ENCODE measurements around the gene KCNQ5.

Gene KCNQ5

GRCh38 chr6:72724545-72724944 lies 102.7 kb downstream of the KCNQ5 start:
- WGBS (ENCODE audit: extremely low coverage, insufficient coverage, insufficient read length), result no CpG with 5 or more reads among the region's 2 CpGs
- no peak overlapping the region for H3K4me3 ChIP-seq (ENCODE audit: low read depth, low read length)
- H3K23ac ChIP-seq (ENCODE audit: low read length), result no peak overlapping the region

GRCh38 chr6:72728706-72729343 lies 107.0 kb downstream of the KCNQ5 start:
- no peaks in the 10 kb centered on the region for H3K79me1 ChIP-seq (ENCODE audit: low read length)
- H3K14ac ChIP-seq (ENCODE audit: low read length), result no peak overlapping the region
- no peak overlapping the region for H3K4ac ChIP-seq (ENCODE audit: low read depth, low read length)
- no peak overlapping the region for H3K23ac ChIP-seq (ENCODE audit: low read length)
- H2AK5ac ChIP-seq (ENCODE audit: low read length), result no peak overlapping the region
- no peak overlapping the region for H3K18ac ChIP-seq (ENCODE audit: low read length)
- no peak overlapping the region for H2BK120ac ChIP-seq (ENCODE audit: insufficient read depth, low read length, poor library complexity)
- H4K8ac ChIP-seq (ENCODE audit: low read depth, low read length), result no peak overlapping the region
- H3K9me3 ChIP-seq (ENCODE audit: insufficient read depth, low read depth, low read length), result no peaks in the 10 kb centered on the region
- no peak for DNase-seq
- H3K4me1 ChIP-seq (ENCODE audit: control insufficient read depth in 1 of 2, insufficient read depth in 2 of 2, low read length in 2 of 2), result no peaks in the 10 kb centered on the region
- H3K27ac ChIP-seq (ENCODE audit: low read depth, low read length), result no peak overlapping the region
- no peaks in the 10 kb centered on the region for H3K27me3 ChIP-seq (ENCODE audit: insufficient read depth, low read length)
- no peak overlapping the region for H2BK5ac ChIP-seq (ENCODE audit: low read depth, low read length, poor library complexity)
- H2AFZ ChIP-seq (ENCODE audit: insufficient read depth, low read length, poor library complexity), result no peak overlapping the region
- H4K12ac ChIP-seq (ENCODE audit: low read depth, low read length), result no peak overlapping the region
- H3K79me2 ChIP-seq (ENCODE audit: control insufficient read depth, insufficient read depth, low read length, poor library complexity), result no peaks in the 10 kb centered on the region
- H3K36me3 ChIP-seq (ENCODE audit: control insufficient read depth in 1 of 2, insufficient read depth in 2 of 2, low read length in 2 of 2), result no peaks in the 10 kb centered on the region
- H4K91ac ChIP-seq (ENCODE audit: low read depth, low read length), result no peak overlapping the region
- H3K9ac ChIP-seq (ENCODE audit: low read length), result no peak overlapping the region
- no peak overlapping the region for H2BK12ac ChIP-seq (ENCODE audit: low read length)
- no CpG with 5 or more reads among the region's 3 CpGs for WGBS (ENCODE audit: extremely low coverage, insufficient coverage, insufficient read length)
- H3K4me2 ChIP-seq (ENCODE audit: low read length), result no peak overlapping the region
- no peak overlapping the region for H3K4me3 ChIP-seq (ENCODE audit: low read depth, low read length)

More at GRCh38 chr6:72724545-72724944, 102.7 kb downstream of the KCNQ5 start:
- Histone ChIP-seq H3K4me1 (ENCODE audit: control insufficient read depth in 1 of 2, insufficient read depth in 2 of 2, low read length in 2 of 2) (no peaks in the 10 kb centered on the region), H4K91ac (ENCODE audit: low read depth, low read length) (no peak overlapping the region), H3K4ac (ENCODE audit: low read depth, low read length) (no peak overlapping the region), H3K27ac (ENCODE audit: low read depth, low read length) (no peak overlapping the region), H3K14ac (ENCODE audit: low read length) (no peak overlapping the region), H3K79me2 (ENCODE audit: control insufficient read depth, insufficient read depth, low read length, poor library complexity) (no peaks in the 10 kb centered on the region), H3K9ac (ENCODE audit: low read length) (no peak overlapping the region), H4K8ac (ENCODE audit: low read depth, low read length) (no peak overlapping the region), H2AFZ (ENCODE audit: insufficient read depth, low read length, poor library complexity) (no peak overlapping the region), H3K79me1 (ENCODE audit: low read length) (no peaks in the 10 kb centered on the region), H3K4me2 (ENCODE audit: low read length) (no peak overlapping the region), H3K27me3 (ENCODE audit: insufficient read depth, low read length) (no peaks in the 10 kb centered on the region), H2BK5ac (ENCODE audit: low read depth, low read length, poor library complexity) (no peak overlapping the region), H2BK12ac (ENCODE audit: low read length) (no peak overlapping the region), H3K36me3 (ENCODE audit: control insufficient read depth in 1 of 2, insufficient read depth in 2 of 2, low read length in 2 of 2) (no peaks in the 10 kb centered on the region), H4K12ac (ENCODE audit: low read depth, low read length) (no peak overlapping the region), H2AK5ac (ENCODE audit: low read length) (no peak overlapping the region), H3K18ac (ENCODE audit: low read length) (no peak overlapping the region), H3K9me3 (ENCODE audit: insufficient read depth, low read depth, low read length) (no peaks in the 10 kb centered on the region), H2BK120ac (ENCODE audit: insufficient read depth, low read length, poor library complexity) (no peak overlapping the region)
- DNase-seq, result no peak

DNA sequence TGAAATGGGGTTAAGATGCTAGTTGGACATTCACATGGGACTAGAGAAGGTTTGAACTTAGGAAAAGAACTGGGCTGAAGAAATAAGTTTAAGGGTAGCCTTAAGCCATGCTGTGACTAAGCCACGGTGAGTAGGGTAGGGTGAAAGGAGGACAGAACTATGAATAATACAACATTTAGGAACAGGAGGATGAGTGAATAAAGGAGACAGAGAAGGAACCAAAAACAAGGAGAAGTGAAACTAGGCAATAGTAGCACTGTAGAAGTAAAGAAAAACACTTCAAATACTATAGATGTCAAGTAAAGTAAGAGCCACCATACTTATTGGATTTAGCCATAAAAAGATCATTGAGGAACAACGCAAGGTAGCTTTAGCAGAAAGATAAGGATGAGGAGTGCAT lies 111.2 kb downstream of the KCNQ5 start:
- H4K91ac ChIP-seq (ENCODE audit: low read depth, low read length), result no peak overlapping the region
- no peaks in the 10 kb centered on the region for H3K4me1 ChIP-seq (ENCODE audit: control insufficient read depth in 1 of 2, insufficient read depth in 2 of 2, low read length in 2 of 2)
- no peaks in the 10 kb centered on the region for H3K79me1 ChIP-seq (ENCODE audit: low read length)
- H3K9me3 ChIP-seq (ENCODE audit: insufficient read depth, low read depth, low read length), result no peaks in the 10 kb centered on the region
- WGBS (ENCODE audit: extremely low coverage, insufficient coverage, insufficient read length), result no CpG with 5 or more reads among the region's 2 CpGs
- no peak overlapping the region for H3K18ac ChIP-seq (ENCODE audit: low read length)
- no peak overlapping the region for H2BK12ac ChIP-seq (ENCODE audit: low read length)
- H2AK5ac ChIP-seq (ENCODE audit: low read length), result no peak overlapping the region
- no peaks in the 10 kb centered on the region for H3K79me2 ChIP-seq (ENCODE audit: control insufficient read depth, insufficient read depth, low read length, poor library complexity)
- no peak overlapping the region for H4K12ac ChIP-seq (ENCODE audit: low read depth, low read length)
- DNase-seq, result no peak
- no peak overlapping the region for H2BK120ac ChIP-seq (ENCODE audit: insufficient read depth, low read length, poor library complexity)
- no peak overlapping the region for H3K27ac ChIP-seq (ENCODE audit: low read depth, low read length)
- H2AFZ ChIP-seq (ENCODE audit: insufficient read depth, low read length, poor library complexity), result no peak overlapping the region
- H3K27me3 ChIP-seq (ENCODE audit: insufficient read depth, low read length), result no peaks in the 10 kb centered on the region
- H4K8ac ChIP-seq (ENCODE audit: low read depth, low read length), result no peak overlapping the region
- H3K23ac ChIP-seq (ENCODE audit: low read length), result no peak overlapping the region
- H3K9ac ChIP-seq (ENCODE audit: low read length), result no peak overlapping the region
- no peaks in the 10 kb centered on the region for H3K36me3 ChIP-seq (ENCODE audit: control insufficient read depth in 1 of 2, insufficient read depth in 2 of 2, low read length in 2 of 2)
- H3K4ac ChIP-seq (ENCODE audit: low read depth, low read length), result no peak overlapping the region
- no peak overlapping the region for H3K4me2 ChIP-seq (ENCODE audit: low read length)
- H2BK5ac ChIP-seq (ENCODE audit: low read depth, low read length, poor library complexity), result no peak overlapping the region
- no peak overlapping the region for H3K4me3 ChIP-seq (ENCODE audit: low read depth, low read length)
- no peak overlapping the region for H3K14ac ChIP-seq (ENCODE audit: low read length)

DNA sequence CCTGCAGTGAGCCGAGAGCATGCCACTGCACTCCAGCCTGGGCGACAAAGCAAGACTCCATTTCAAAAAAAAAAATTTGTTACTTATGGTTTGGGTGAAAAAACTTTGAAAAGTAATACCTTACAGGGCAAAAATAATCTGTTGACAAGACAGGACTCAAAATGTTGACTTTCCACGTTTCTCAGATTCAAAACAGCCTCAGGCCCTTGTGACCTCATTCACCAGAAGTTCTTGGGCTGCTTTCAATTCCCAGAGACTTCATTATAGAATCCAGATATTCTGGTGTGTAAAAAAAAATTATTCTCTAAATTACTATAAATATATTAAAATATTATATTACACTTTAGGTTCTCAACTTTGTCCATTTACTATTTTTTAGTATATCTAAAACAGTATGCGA lies 116.2 kb downstream of the KCNQ5 start:
- H4K91ac ChIP-seq (ENCODE audit: low read depth, low read length), result no peak overlapping the region
- no peak overlapping the region for H2BK5ac ChIP-seq (ENCODE audit: low read depth, low read length, poor library complexity)
- H3K4me3 ChIP-seq (ENCODE audit: low read depth, low read length), result no peak overlapping the region
- H2AK5ac ChIP-seq (ENCODE audit: low read length), result no peak overlapping the region
- H4K12ac ChIP-seq (ENCODE audit: low read depth, low read length), result no peak overlapping the region
- H3K9me3 ChIP-seq (ENCODE audit: insufficient read depth, low read depth, low read length), result no peaks in the 10 kb centered on the region
- H2AFZ ChIP-seq (ENCODE audit: insufficient read depth, low read length, poor library complexity), result no peak overlapping the region
- H3K27ac ChIP-seq (ENCODE audit: low read depth, low read length), result no peak overlapping the region
- no peak overlapping the region for H3K23ac ChIP-seq (ENCODE audit: low read length)
- no peak overlapping the region for H3K4me2 ChIP-seq (ENCODE audit: low read length)
- H3K18ac ChIP-seq (ENCODE audit: low read length), result no peak overlapping the region
- no peak overlapping the region for H3K14ac ChIP-seq (ENCODE audit: low read length)
- no peaks in the 10 kb centered on the region for H3K36me3 ChIP-seq (ENCODE audit: control insufficient read depth in 1 of 2, insufficient read depth in 2 of 2, low read length in 2 of 2)
- no peak overlapping the region for H4K8ac ChIP-seq (ENCODE audit: low read depth, low read length)
- H3K4me1 ChIP-seq (ENCODE audit: control insufficient read depth in 1 of 2, insufficient read depth in 2 of 2, low read length in 2 of 2), result no peaks in the 10 kb centered on the region
- no peak overlapping the region for H2BK120ac ChIP-seq (ENCODE audit: insufficient read depth, low read length, poor library complexity)
- H3K79me1 ChIP-seq (ENCODE audit: low read length), result no peaks in the 10 kb centered on the region
- no peak overlapping the region for H3K4ac ChIP-seq (ENCODE audit: low read depth, low read length)
- WGBS (ENCODE audit: extremely low coverage, insufficient coverage, insufficient read length), result no CpG with 5 or more reads among the region's 4 CpGs
- peak; percentile 66 to 88 for DNase-seq
- H3K27me3 ChIP-seq (ENCODE audit: insufficient read depth, low read length), result no peaks in the 10 kb centered on the region
- H3K9ac ChIP-seq (ENCODE audit: low read length), result no peak overlapping the region
- H3K79me2 ChIP-seq (ENCODE audit: control insufficient read depth, insufficient read depth, low read length, poor library complexity), result no peaks in the 10 kb centered on the region
- H2BK12ac ChIP-seq (ENCODE audit: low read length), result no peak overlapping the region
